ENCODE measurements around the gene DIAPH1.

Gene DIAPH1

DNA sequence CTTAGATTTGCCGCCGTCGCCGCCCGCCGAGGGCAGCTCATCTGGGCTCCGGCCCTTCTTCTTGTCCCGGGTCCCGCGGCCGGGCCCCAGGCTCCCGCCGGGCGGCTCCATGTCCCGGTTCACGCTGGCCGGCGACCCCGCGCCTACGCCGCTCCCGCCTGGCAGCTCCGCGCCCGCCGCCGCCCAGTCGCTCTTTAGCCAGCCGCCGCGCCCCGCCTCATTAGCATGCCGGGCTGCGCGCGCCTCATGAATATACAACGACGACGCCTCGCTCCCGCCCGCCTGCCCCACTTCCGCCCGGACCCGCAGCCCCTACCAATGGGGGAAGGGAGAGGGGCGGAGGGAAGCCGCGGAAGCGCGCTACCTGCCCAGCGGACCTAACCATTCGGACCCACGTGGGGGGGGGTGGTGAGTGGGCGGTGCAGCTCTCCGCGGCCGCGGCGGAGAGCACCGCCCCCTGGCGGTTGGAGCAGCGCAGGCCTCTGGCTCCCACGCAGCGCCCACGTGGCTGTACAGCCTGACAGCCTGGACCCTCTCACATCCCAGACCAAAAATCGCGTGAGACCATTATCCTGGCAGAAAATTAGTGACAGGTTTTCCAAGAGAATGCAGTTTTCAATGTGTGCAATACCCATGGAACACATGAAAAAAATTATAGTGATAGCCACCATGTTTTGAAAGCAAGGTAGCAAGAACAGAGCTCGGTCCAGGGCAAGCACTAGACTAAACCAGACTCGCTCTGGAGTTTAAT lies at the start of gene DIAPH1:
Gene DIAPH1 (minus strand): TSS at position 197 of the 751 bp plus-strand sequence. CDS start 86 bp downstream, at position 111.
- no peak for TF ChIP-seq ZFX (IDR thresholded peaks at IDR 0.05; ENCODE audit: borderline replicate concordance)
- TF ChIP-seq, protein P1, sequence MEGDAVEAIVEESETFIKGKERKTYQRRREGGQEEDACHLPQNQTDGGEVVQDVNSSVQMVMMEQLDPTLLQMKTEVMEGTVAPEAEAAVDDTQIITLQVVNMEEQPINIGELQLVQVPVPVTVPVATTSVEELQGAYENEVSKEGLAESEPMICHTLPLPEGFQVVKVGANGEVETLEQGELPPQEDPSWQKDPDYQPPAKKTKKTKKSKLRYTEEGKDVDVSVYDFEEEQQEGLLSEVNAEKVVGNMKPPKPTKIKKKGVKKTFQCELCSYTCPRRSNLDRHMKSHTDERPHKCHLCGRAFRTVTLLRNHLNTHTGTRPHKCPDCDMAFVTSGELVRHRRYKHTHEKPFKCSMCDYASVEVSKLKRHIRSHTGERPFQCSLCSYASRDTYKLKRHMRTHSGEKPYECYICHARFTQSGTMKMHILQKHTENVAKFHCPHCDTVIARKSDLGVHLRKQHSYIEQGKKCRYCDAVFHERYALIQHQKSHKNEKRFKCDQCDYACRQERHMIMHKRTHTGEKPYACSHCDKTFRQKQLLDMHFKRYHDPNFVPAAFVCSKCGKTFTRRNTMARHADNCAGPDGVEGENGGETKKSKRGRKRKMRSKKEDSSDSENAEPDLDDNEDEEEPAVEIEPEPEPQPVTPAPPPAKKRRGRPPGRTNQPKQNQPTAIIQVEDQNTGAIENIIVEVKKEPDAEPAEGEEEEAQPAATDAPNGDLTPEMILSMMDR (IDR thresholded peaks at IDR 0.05), result peak; percentile 97
- H3K27ac ChIP-seq, result peak within 1 kb of the TSS; percentile 96

DNA sequence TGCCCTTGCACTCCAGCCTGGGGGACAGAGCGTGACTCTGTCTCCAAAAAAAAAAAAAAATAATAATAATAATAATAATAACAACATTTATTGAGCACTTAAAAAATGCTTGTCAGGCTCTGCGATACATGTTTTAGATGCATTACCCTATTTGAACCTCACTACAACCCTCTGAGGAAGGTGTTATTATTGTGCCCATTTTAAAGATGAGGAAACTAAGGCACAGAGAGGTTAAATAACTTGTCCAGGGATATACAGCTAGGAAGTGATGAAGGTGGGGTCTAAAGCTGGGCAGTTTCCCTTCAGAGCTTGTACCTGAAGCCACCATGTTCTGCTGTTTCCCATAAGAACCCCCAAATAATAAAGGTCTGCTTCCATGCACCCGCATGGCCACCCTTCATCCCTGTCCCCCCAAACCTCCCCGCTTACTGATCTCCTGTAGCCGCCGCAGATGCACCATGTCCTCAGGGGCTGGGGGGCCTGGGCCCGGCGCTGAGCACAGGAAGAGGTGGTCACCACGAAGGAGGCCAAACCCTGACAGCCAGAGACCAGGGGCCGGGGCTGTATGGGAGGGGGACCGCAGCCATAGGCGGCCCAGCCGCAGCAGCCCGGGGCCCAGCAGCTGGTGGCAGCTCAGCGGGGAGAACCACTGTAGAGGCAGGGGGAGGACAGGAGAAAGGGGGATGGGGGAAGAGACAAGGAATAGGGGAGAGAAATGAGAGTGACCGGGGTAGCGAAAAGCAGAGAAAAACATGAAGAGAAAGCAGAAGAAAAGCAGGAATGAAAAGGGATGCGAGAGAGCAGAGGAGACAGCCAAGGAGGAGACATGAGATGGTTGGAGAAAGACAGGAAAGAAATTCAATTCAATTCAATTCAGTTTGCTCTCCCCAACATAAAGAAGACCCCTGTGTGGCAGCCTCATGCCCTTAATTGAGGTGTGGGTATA lies 47.5 kb upstream of the DIAPH1 start:
- no peak overlapping the region for H3K27ac ChIP-seq
- TF ChIP-seq ZFX (IDR thresholded peaks at IDR 0.05; ENCODE audit: borderline replicate concordance), result no peak
- TF ChIP-seq, protein P1 (IDR thresholded peaks at IDR 0.05), result no peak

DNA sequence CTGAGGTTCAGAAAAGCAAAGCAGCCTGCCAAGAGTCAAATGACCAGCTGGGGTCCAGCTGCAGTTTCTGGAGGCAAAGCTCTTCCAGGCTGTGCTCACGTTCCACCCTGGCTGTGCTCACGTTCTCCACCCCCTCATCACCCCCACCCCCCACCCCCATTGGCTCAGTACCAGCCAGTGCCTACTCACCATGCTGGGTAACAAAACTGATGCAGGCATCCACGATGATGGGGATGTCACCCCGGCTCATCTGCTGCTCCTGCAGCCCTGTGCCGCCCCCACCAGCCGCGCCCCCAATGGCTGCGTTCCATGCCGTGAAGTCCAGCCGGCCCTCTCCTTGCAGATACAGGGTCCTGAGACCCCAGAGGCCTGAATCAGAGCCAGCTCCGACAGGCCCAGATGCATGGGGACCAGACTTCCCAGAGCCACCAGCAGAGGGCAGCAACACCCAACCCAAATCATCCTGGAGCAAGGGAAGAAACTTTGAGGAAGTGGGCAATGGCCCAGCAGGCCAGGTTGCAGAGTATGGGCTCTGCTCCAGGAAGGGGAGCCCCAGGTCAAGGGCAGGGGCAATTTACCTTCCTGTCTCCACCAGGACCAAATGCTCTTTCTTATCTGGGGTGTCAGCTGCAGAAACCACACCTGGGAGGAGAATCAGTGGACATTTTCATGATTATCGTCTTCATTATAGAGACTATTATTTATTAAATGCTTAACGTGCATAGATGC lies 46.1 kb upstream of the DIAPH1 start:
- TF ChIP-seq, protein P1 (IDR thresholded peaks at IDR 0.05), result peak; percentile 91
- TF ChIP-seq ZFX (IDR thresholded peaks at IDR 0.05; ENCODE audit: borderline replicate concordance), result no peak
- H3K27ac ChIP-seq, result no peak overlapping the region

DNA sequence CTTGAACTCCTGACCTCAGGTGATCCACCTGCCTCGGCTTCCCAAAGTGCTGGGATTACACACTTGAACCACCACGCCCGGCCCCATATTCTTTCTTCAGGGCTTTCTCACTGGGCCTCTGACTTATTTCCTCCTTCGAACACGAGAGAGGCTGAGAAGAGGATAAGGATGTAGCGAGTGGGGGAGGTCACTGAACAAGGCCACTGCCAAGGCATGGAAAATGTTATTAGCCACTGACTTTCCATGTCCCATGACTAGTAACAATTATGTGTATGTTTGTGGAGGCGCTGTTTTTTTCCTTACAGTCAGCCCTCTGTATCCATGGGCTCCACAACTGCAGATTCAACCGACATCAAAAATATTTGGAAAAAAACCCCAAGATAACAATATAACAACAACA lies 44.7 kb upstream of the DIAPH1 start:
- TF ChIP-seq ZFX (IDR thresholded peaks at IDR 0.05; ENCODE audit: borderline replicate concordance), result no peak
- TF ChIP-seq, protein P1 (IDR thresholded peaks at IDR 0.05), result no peak

DNA sequence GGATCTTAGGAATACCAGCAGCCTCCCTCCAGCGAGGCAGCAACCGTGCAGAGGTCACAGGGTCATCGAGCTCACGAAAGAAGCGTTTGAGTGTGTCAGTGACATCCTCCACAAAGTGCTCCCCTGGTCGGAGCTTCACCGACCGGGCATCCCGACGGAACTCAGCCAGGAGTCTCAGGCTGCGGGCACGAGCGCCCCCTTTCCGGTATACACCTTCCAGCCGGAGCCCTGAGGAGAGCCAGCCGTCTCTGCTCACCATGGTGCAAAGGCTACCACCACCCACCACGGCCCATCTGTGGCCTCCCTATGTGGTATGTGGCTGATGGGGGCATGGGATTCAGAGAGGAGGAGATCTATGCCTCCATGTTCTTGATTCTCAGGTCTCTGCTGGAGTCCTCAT lies 43.2 kb upstream of the DIAPH1 start:
- TF ChIP-seq ZFX (IDR thresholded peaks at IDR 0.05; ENCODE audit: borderline replicate concordance), result no peak
- no peak overlapping the region for H3K27ac ChIP-seq

More for the DNA sequence above, 44.7 kb upstream of the DIAPH1 start:
- H3K27ac ChIP-seq, result no peak overlapping the region

DNA sequence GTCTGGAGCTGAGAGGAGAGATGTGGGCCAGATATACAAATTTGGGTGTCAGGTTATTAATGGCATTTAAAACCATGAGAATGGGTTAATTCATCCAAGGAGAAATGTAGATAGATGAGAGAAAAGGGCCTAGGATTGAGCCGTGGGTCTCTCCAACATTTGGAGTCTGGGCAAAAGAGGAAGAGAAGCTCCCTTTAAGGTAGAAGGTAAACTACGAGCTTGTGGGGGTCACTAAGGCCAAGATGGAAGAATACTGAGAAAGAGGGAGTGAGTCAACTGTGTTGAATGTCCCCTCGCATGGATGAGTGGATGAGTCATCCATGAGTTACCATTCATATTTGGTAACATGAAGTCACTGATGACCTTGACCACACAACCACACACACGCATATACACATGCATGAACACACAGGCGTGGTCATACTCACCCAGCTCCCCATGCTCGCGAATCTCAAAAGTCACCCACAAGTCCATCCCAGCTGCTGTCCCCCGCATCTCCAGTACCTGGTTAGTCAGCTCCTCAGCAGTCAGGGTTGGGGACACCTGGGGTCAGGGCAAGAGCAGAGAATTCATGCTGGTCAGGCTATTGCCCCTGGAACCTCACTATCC lies 39.2 kb upstream of the DIAPH1 start:
- no peak overlapping the region for H3K27ac ChIP-seq
- no peak for TF ChIP-seq ZFX (IDR thresholded peaks at IDR 0.05; ENCODE audit: borderline replicate concordance)
- TF ChIP-seq, protein P1 (IDR thresholded peaks at IDR 0.05), result no peak

DNA sequence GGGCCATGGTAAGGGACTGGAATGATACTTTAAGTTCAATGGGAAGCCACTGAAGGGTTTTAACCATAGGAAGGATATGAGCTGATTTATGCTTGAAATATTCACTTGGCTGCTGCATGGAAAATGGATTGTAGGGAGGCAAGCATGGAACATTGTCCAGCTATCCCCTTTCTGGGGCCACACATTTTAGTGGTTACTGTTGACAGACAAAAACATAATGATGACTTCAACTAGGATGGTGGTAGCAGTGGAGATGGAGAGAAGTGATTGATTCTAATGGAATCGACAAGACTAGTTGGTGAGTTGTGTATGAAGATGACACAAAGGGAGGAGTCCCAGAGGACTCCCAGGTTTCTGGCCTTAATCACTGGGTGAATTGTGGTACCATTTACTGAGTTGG lies 38.6 kb upstream of the DIAPH1 start:
- H3K27ac ChIP-seq, result no peak overlapping the region
- TF ChIP-seq ZFX (IDR thresholded peaks at IDR 0.05; ENCODE audit: borderline replicate concordance), result no peak
- TF ChIP-seq, protein P1 (IDR thresholded peaks at IDR 0.05), result no peak

Measured in 22Rv1 (cell line).